ENCODE data around the gene DPYSL3. TPM values are rescaled to one million over a fixed set of nuclear protein-coding genes. Genes with fewer than 3 reads are reported as not detected.

DPYSL3 gene
- total RNA-seq, 4 donors from 2014 or later, result 7.4 to 42.1 (median 21.8) TPM

DNA sequence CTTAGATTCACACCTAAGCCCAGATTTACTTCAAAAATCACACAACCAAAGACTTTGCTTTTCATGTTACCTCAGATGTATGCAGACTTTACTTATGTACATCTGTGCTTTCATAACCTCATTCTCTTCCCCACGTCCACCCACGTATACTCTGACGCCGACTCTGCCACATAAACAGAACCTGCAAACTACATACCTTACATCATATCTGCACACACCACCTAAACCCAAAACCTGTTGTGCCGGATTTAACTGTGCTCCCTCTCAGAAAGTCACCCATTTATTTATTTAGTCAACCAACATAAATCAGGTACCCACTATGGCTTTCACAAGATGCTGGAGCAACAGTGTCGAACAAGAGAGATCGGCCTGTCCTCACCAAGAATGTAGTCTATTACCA, 1.0 kb upstream of the DPYSL3 start:
- no peaks in the 10 kb centered on the region for H3K9me3 ChIP-seq
- DNase-seq, result no peak
- H3K4me1 ChIP-seq, result peaks cover 0 to 4% (median 0%) of the 10 kb centered on the region in 4 donors
- no peak overlapping the region for H3K4me3 ChIP-seq
- H3K27me3 ChIP-seq, result no peaks in the 10 kb centered on the region
- no peaks in the 10 kb centered on the region for H3K36me3 ChIP-seq
- TF ChIP-seq, protein P1, sequence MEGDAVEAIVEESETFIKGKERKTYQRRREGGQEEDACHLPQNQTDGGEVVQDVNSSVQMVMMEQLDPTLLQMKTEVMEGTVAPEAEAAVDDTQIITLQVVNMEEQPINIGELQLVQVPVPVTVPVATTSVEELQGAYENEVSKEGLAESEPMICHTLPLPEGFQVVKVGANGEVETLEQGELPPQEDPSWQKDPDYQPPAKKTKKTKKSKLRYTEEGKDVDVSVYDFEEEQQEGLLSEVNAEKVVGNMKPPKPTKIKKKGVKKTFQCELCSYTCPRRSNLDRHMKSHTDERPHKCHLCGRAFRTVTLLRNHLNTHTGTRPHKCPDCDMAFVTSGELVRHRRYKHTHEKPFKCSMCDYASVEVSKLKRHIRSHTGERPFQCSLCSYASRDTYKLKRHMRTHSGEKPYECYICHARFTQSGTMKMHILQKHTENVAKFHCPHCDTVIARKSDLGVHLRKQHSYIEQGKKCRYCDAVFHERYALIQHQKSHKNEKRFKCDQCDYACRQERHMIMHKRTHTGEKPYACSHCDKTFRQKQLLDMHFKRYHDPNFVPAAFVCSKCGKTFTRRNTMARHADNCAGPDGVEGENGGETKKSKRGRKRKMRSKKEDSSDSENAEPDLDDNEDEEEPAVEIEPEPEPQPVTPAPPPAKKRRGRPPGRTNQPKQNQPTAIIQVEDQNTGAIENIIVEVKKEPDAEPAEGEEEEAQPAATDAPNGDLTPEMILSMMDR (IDR thresholded peaks at IDR 0.05), result no peak
- no peak for TF ChIP-seq POLR2A (IDR thresholded peaks at IDR 0.05)
- H3K27ac ChIP-seq, result no peak overlapping the region

- H3K9me3 ChIP-seq, result no peaks in the 10 kb centered on the region
- H3K4me3 ChIP-seq, result peak overlapping the region; percentile 39 to 67 (median 48)
- DNase-seq, result peak in 1 of 3 donors; percentile 49
- H3K36me3 ChIP-seq, result no peaks in the 10 kb centered on the region
- peaks cover 0 to 4% (median 0%) of the 10 kb centered on the region in 4 donors for H3K4me1 ChIP-seq
- no peak for TF ChIP-seq POLR2A (IDR thresholded peaks at IDR 0.05)
- TF ChIP-seq, protein P1 (IDR thresholded peaks at IDR 0.05), result no peak
- H3K27me3 ChIP-seq, result no peaks in the 10 kb centered on the region
- peak overlapping the region; percentile 58 to 91 (median 74) for H3K27ac ChIP-seq
Observed at GRCh38 chr5:147509041-147509709, 693 bp downstream of the DPYSL3 start.

DNA sequence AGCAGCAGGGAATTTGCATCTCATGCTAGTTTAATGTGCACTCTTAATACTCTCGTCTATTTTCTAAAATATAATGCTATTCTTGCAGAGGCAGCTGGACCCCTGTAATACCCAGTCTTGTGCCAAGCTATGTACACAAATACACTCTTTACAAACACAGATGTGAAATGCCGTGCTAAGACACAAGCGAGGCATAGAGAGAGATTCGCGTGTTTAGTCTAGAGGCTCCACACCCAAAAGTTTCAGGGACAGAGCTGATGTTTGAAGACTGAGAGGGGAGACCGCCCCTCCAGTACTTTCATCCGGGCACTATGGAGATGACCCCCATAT, 1.2 kb downstream of the DPYSL3 start:
- H3K27me3 ChIP-seq, result no peaks in the 10 kb centered on the region
- peaks cover 0 to 4% (median 0%) of the 10 kb centered on the region in 4 donors for H3K4me1 ChIP-seq
- no peaks in the 10 kb centered on the region for H3K9me3 ChIP-seq
- no peak for DNase-seq
- TF ChIP-seq, protein P1 (IDR thresholded peaks at IDR 0.05), result no peak
- no peak for TF ChIP-seq POLR2A (IDR thresholded peaks at IDR 0.05)
- peak overlapping the region; percentile 39 to 67 (median 48) for H3K4me3 ChIP-seq
- H3K27ac ChIP-seq, result peak overlapping the region; percentile 58 to 91 (median 74)
- H3K36me3 ChIP-seq, result no peaks in the 10 kb centered on the region

GRCh38 chr5:147507480-147508126, 2.3 kb downstream of the DPYSL3 start:
- H3K27ac ChIP-seq, result peak overlapping the region in 3 of 4 donors; percentile 66 to 91 (median 81)
- DNase-seq, result peak in 1 of 3 donors; percentile 51
- TF ChIP-seq, protein P1 (IDR thresholded peaks at IDR 0.05), result no peak
- TF ChIP-seq POLR2A (IDR thresholded peaks at IDR 0.05), result no peak
- H3K4me1 ChIP-seq, result peaks cover 0 to 4% (median 0%) of the 10 kb centered on the region in 4 donors
- H3K27me3 ChIP-seq, result no peaks in the 10 kb centered on the region
- H3K4me3 ChIP-seq, result peak overlapping the region in 2 of 4 donors; percentile 5 to 67
- H3K36me3 ChIP-seq, result no peaks in the 10 kb centered on the region
- H3K9me3 ChIP-seq, result no peaks in the 10 kb centered on the region

GRCh38 chr5:147504535-147504934, 5.3 kb downstream of the DPYSL3 start:
- no peak overlapping the region for H3K4me3 ChIP-seq
- no peak for TF ChIP-seq POLR2A (IDR thresholded peaks at IDR 0.05)
- TF ChIP-seq, protein P1 (IDR thresholded peaks at IDR 0.05), result no peak
- no peak for DNase-seq
- H3K27me3 ChIP-seq, result no peaks in the 10 kb centered on the region
- H3K4me1 ChIP-seq, result no peaks in the 10 kb centered on the region
- peak overlapping the region in 2 of 4 donors; percentile 18 to 50 for H3K27ac ChIP-seq
- H3K36me3 ChIP-seq, result no peaks in the 10 kb centered on the region
- H3K9me3 ChIP-seq, result no peaks in the 10 kb centered on the region

All from Peyer's patch (tissue), 4 donors.